HEK293 (cell line): ENCODE data around the gene PDPK1.
A peak's percentile ranks its signal among the peaks of the same experiment; 100 is the strongest.

Experiments used
- ATF2 ChIP-seq: fragments of 450-650 bp; formaldehyde crosslinking; IDR thresholded peaks from 2 replicates; pipeline ENCODE4 v1.5.1; 2016; ENCODE audit warnings: missing biosample characterization, missing genetic modification characterization, low read depth
- BCL11B ChIP-seq: fragments of 450-650 bp; formaldehyde crosslinking; IDR thresholded peaks from 2 replicates; pipeline ENCODE4 v1.5.1; 2016; ENCODE audit warnings: low read depth, missing biosample characterization, missing genetic modification characterization
- EGR2 ChIP-seq: fragments of 450-650 bp; formaldehyde crosslinking; IDR thresholded peaks from 2 replicates; pipeline ENCODE4 v1.5.1; 2016; ENCODE audit warnings: low read depth, missing biosample characterization, missing genetic modification characterization
- GLIS2 ChIP-seq: fragments of 450-650 bp; formaldehyde crosslinking; IDR thresholded peaks from 2 replicates; pipeline ENCODE4 v1.5.1; 2016; ENCODE audit warnings: missing biosample characterization, missing genetic modification characterization
- KLF16 ChIP-seq: fragments of 450-650 bp; formaldehyde crosslinking; IDR thresholded peaks from 2 replicates; pipeline ENCODE4 v1.5.1; 2017; ENCODE audit warnings: missing biosample characterization, missing genetic modification characterization
- PBX3 ChIP-seq: sonication (generic); formaldehyde crosslinking; IDR thresholded peaks from 2 replicates; pipeline ENCODE4 v1.8.1; 2022; ENCODE audit warnings: mild to moderate bottlenecking, moderate library complexity, missing genetic modification reagents
- ZBTB1 ChIP-seq: fragments of 450-650 bp; formaldehyde crosslinking; IDR thresholded peaks from 2 replicates; pipeline ENCODE4 v1.5.1; 2016; ENCODE audit warnings: missing biosample characterization, missing genetic modification characterization
- ZBTB26 ChIP-seq: fragments of 450-650 bp; formaldehyde crosslinking; optimal IDR thresholded peaks from 2 replicates; pipeline ENCODE3; 2016; ENCODE audit warnings: missing biosample characterization, mild to moderate bottlenecking, missing genetic modification characterization
- ZFP69B ChIP-seq: fragments of 450-650 bp; formaldehyde crosslinking; IDR thresholded peaks from 2 replicates; pipeline ENCODE4 v1.5.1; 2016; ENCODE audit warnings: missing biosample characterization, missing genetic modification characterization
- ZNF146 ChIP-seq: fragments of 450-650 bp; formaldehyde crosslinking; IDR thresholded peaks from 2 replicates; pipeline ENCODE4 v1.5.1; 2016; ENCODE audit warnings: missing biosample characterization, missing genetic modification characterization
- ZNF23 ChIP-seq: fragments of 450-650 bp; formaldehyde crosslinking; IDR thresholded peaks from 2 replicates; pipeline ENCODE4 v1.5.1; 2016; ENCODE audit warnings: missing biosample characterization, missing genetic modification characterization, borderline replicate concordance
- ZNF24 ChIP-seq: fragments of 450-650 bp; formaldehyde crosslinking; IDR thresholded peaks from 2 replicates; pipeline ENCODE4 v1.5.1; 2016; ENCODE audit warnings: missing biosample characterization, missing genetic modification characterization
- ZNF335 ChIP-seq: fragments of 450-650 bp; formaldehyde crosslinking; conservative IDR thresholded peaks from 2 replicates; pipeline ENCODE4 v1.5.1; 2016; ENCODE audit warnings: missing biosample characterization, missing genetic modification characterization
- ZNF341 ChIP-seq: fragments of 450-650 bp; formaldehyde crosslinking; IDR thresholded peaks from 2 replicates; pipeline ENCODE4; 2016; ENCODE audit warnings: low read depth, missing biosample characterization, missing genetic modification characterization
- ZNF76 ChIP-seq: fragments of 450-650 bp; formaldehyde crosslinking; IDR thresholded peaks from 2 replicates; pipeline ENCODE4; 2016; ENCODE audit warnings: low read depth, missing biosample characterization, missing genetic modification characterization, borderline replicate concordance
- ZXDB ChIP-seq: fragments of 450-650 bp; formaldehyde crosslinking; IDR thresholded peaks from 2 replicates; pipeline ENCODE4 v1.5.1; 2016; ENCODE audit warnings: missing biosample characterization, missing genetic modification characterization
- TF ChIP-seq, protein P1 (sequence below): fragments of 450-650 bp; formaldehyde crosslinking; IDR thresholded peaks from 2 replicates; pipeline ENCODE4 v1.5.1; 2016; ENCODE audit warnings: missing biosample characterization, missing genetic modification characterization

The PDPK1 gene

GRCh38 chr16:2513405-2514332 lies 24.2 kb upstream of the PDPK1 start, which contains the start of gene ATP6V0C (continued):
- TF ChIP-seq PBX3 (peak; percentile 53; the same call in 1 of the 2 replicates), BCL11B (tag by site-specific recombination) (peak; percentile 29; the same call in 1 of the 2 replicates), ZNF23 (tag by site-specific recombination) (no peak), ZNF24 (tag by site-specific recombination) (peak; percentile 22; the same call in 1 of the 2 replicates), ZNF76 (tag by site-specific recombination) (peak; percentile 73; the same call in 1 of the 2 replicates), GLIS2 (peak; percentile 43; the same call in 1 of the 2 replicates), ZXDB (tag by site-specific recombination) (peak; percentile 29), ZNF335 (tag by site-specific recombination) (peak; percentile 55), ZBTB26 (tag by site-specific recombination) (peak; percentile 96), KLF16 (tag by site-specific recombination) (peak; percentile 46; the same call in 1 of the 2 replicates), EGR2 (tag by site-specific recombination) (peak; percentile 64), ATF2 (tag by site-specific recombination) (peak; percentile 95), ZBTB1 (tag by site-specific recombination) (0 out of 2 replicates have a peak, but pooled peaks have one; percentile 70), ZNF146 (tag by site-specific recombination) (peak; percentile 47; the same call in 1 of the 2 replicates), ZFP69B (tag by site-specific recombination) (0 out of 2 replicates have a peak, but pooled peaks have one; percentile 21), ZNF341 (tag by site-specific recombination) (0 out of 2 replicates have a peak, but pooled peaks have one; percentile 19)
- TF ChIP-seq, protein P1, sequence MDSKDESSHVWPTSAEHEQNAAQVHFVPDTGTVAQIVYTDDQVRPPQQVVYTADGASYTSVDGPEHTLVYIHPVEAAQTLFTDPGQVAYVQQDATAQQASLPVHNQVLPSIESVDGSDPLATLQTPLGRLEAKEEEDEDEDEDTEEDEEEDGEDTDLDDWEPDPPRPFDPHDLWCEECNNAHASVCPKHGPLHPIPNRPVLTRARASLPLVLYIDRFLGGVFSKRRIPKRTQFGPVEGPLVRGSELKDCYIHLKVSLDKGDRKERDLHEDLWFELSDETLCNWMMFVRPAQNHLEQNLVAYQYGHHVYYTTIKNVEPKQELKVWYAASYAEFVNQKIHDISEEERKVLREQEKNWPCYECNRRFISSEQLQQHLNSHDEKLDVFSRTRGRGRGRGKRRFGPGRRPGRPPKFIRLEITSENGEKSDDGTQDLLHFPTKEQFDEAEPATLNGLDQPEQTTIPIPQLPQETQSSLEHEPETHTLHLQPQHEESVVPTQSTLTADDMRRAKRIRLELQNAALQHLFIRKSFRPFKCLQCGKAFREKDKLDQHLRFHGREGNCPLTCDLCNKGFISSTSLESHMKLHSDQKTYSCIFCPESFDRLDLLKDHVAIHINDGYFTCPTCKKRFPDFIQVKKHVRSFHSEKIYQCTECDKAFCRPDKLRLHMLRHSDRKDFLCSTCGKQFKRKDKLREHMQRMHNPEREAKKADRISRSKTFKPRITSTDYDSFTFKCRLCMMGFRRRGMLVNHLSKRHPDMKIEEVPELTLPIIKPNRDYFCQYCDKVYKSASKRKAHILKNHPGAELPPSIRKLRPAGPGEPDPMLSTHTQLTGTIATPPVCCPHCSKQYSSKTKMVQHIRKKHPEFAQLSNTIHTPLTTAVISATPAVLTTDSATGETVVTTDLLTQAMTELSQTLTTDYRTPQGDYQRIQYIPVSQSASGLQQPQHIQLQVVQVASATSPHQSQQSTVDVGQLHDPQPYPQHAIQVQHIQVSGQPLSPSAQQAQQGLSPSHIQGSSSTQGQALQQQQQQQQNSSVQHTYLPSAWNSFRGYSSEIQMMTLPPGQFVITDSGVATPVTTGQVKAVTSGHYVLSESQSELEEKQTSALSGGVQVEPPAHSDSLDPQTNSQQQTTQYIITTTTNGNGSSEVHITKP (tag by site-specific recombination): peak; percentile 80
